Peyer's patch (tissue), 4 donors: ENCODE measurements around the gene ASCL3.

Source experiments
- CTCF ChIP-seq, 6 experiments: fragments of 450-650 bp in 4 of 6; fragments of 200-600 bp in 2 of 6; sonication (generic) in 1 of 6; IDR thresholded peaks; one replicate each; pipeline ENCODE4 v1.5.1; 2017 to 2019; ENCODE audit warnings: antibody characterized with exemption in 6 of 6, mild to moderate bottlenecking in 3 of 6, moderate library complexity in 1 of 6
- POLR2A ChIP-seq, 2 donors: fragments of 450-650 bp; IDR thresholded peaks; one replicate each; pipeline ENCODE4 v1.5.1; 2017; ENCODE audit warnings: antibody characterized with exemption in 2 of 2, mild to moderate bottlenecking in 2 of 2, moderate library complexity in 2 of 2

- TF ChIP-seq CTCF (IDR thresholded peaks at IDR 0.05) (no peak), POLR2A (IDR thresholded peaks at IDR 0.05) (no peak)
Measured at GRCh38 chr11:8956860-8957259, 14.0 kb upstream of the ASCL3 start.
